Stimulated activated CD4-positive, alpha-beta T cell treated with anti-CD3 and anti-CD28 coated beads, Interleukin-12 subunit alpha, Interleukin-12 subunit beta, amount 100 ng/mL, for 4 hours (primary cell): ENCODE results near the gene NT5C1B.

Source experiments
- DNase-seq: peaks from one replicate; pipeline ENCODE4 v3.0.0-alpha.2; 2020

NT5C1B gene

GRCh38 chr2:18514526-18515461, 74.6 kb downstream of the NT5C1B start:
- DNase-seq: no peak
